ENCODE results near the gene ZNRF1. TPM values are rescaled to one million over a fixed set of nuclear protein-coding genes. Genes with fewer than 3 reads are reported as not detected.
A peak's percentile ranks its signal among the peaks of the same experiment; 100 is the strongest.

The ZNRF1 gene
- total and polyA plus RNA-seq, 2 of the 4 experiments (the other 2 are of a cell fraction) = 8.2 to 20.7 TPM

GRCh38 chr16:74984529-74985296 lies 14.1 kb upstream of the ZNRF1 start, which contains the start of gene WDR59:
TSS of gene WDR59 (minus strand) at chr16:74985123. CDS start at chr16:74985017, 106 bp downstream.
- Histone ChIP-seq H4K5ac (ENCODE audit: low read depth, low read length) (0 out of 2 replicates have a peak within 1 kb of the TSS, but pooled peaks have one; percentile 8), H3K27ac (ENCODE audit: insufficient read depth, low read length) (peak within 1 kb of the TSS; percentile 64), H2BK20ac (ENCODE audit: low read depth, low read length) (no peak within 1 kb of the TSS), H3K4ac (ENCODE audit: low read depth, low read length) (peak within 1 kb of the TSS; percentile 69), H3K4me3 (ENCODE audit: insufficient read depth, low read depth, low read length) (peak within 1 kb of the TSS; percentile 91), H3K9ac (ENCODE audit: low read depth, low read length) (peak within 1 kb of the TSS; percentile 81), H4K91ac (ENCODE audit: insufficient read depth, low read depth, low read length) (peak within 1 kb of the TSS; percentile 36; the same call in 1 of the 2 replicates), H3K14ac (replicated peaks; ENCODE audit: low read depth, low read length) (peak within 1 kb of the TSS; percentile 83), H3K9me1 (ENCODE audit: insufficient read depth, low read length) (peaks cover 7% of the 10 kb centered on the region), H3K27me3 (ENCODE audit: control insufficient read depth, insufficient read depth, low read length) (no peaks in the 10 kb centered on the region), H3K4me1 (ENCODE audit: control insufficient read depth, insufficient read depth, low read length) (no peaks in the 10 kb centered on the region), H2AK5ac (ENCODE audit: low read depth, low read length) (peak within 1 kb of the TSS; percentile 54), H3K23ac (ENCODE audit: low read depth, low read length) (peak within 1 kb of the TSS; percentile 90), H2BK5ac (ENCODE audit: low read depth, low read length, poor library complexity, severe bottlenecking) (peak within 1 kb of the TSS; percentile 23), H2BK120ac (ENCODE audit: low read depth, low read length) (no peak within 1 kb of the TSS), H3K36me3 (ENCODE audit: control insufficient read depth, insufficient read depth, low read length) (no peaks in the 10 kb centered on the region), H3K56ac (ENCODE audit: extremely low read depth, insufficient read depth, low read length) (no peak within 1 kb of the TSS; the same call in 1 of the 2 replicates), H2BK15ac (ENCODE audit: low read depth, low read length) (no peak within 1 kb of the TSS), H3K79me1 (ENCODE audit: low read depth in 1 of 2, low read length in 2 of 2) (peaks cover 15 to 31% of the 10 kb centered on the region in 2 experiments), H3K4me2 (ENCODE audit: low read depth, low read length) (peak within 1 kb of the TSS; percentile 97), H3K9me3 (ENCODE audit: control insufficient read depth, insufficient read depth, low read length) (no peaks in the 10 kb centered on the region), H4K20me1 (ENCODE audit: insufficient read depth, low read length) (no peaks in the 10 kb centered on the region; the same call in 1 of the 2 replicates), H2AFZ (replicated peaks; ENCODE audit: low read length, poor library complexity) (peak within 1 kb of the TSS; percentile 95), H2AK9ac (replicated peaks; ENCODE audit: low read depth, low read length, poor library complexity) (peak within 1 kb of the TSS; percentile 93), H4K8ac (ENCODE audit: low read depth in 2 of 2, low read length in 2 of 2) (peak within 1 kb of the TSS; percentile 12 to 79; a peak in 2 of 4 replicates), H3K18ac (ENCODE audit: low read depth, low read length) (no peak within 1 kb of the TSS; the same call in 1 of the 2 replicates)
- BruUV-seq (replicated peaks) = no TSS peak
- DNase-seq (peak; percentile 99), ATAC-seq (ENCODE audit: low read depth) (peak; percentile 100)
- POLR2A ChIA-PET (ENCODE audit: unreplicated experiment) = interaction anchor here (0.7 kb wide), 1 partner anchor 210 kb away, joined by 24 read pairs; no protein-coding TSS in a partner anchor
- dilution Hi-C loops (cut with HindIII; ENCODE audit: low sequenced_read_pairs, unreplicated experiment) (no loop called here), in situ Hi-C loops (cut with MboI; ENCODE audit: low sequenced_read_pairs) (no loop called here), intact Hi-C loops (cut with micrococcal nuclease) (no loop called here)
- CTCF ChIA-PET = no interaction called here
- WGBS, 2 experiments (ENCODE audit: extremely low coverage in 2 of 2, insufficient read length in 1 of 2) = 0% methylated on average over 9 of the region's 68 CpGs; no CpG with 5 or more reads in 1 of the 2 experiments
- TF ChIP-seq RFX5 (IDR thresholded peaks at IDR 0.05; ENCODE audit: low read depth, low read length) = no peak
- TF ChIP-seq, protein P1, sequence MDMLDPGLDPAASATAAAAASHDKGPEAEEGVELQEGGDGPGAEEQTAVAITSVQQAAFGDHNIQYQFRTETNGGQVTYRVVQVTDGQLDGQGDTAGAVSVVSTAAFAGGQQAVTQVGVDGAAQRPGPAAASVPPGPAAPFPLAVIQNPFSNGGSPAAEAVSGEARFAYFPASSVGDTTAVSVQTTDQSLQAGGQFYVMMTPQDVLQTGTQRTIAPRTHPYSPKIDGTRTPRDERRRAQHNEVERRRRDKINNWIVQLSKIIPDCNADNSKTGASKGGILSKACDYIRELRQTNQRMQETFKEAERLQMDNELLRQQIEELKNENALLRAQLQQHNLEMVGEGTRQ (IDR thresholded peaks at IDR 0.05; ENCODE audit: low read depth, low read length) = no peak; the same call in 1 of the 2 replicates
- TF ChIP-seq RCOR1 (IDR thresholded peaks at IDR 0.05; ENCODE audit: insufficient replicate concordance, low read length) = no peak
- peak; percentile 85 for TF ChIP-seq CEBPB (IDR thresholded peaks at IDR 0.05; ENCODE audit: low read depth, low read length)
- peak; percentile 75 for TF ChIP-seq MXI1 (IDR thresholded peaks at IDR 0.05; ENCODE audit: borderline replicate concordance, low read depth, low read length)
- peak; percentile 33; the same call in 1 of the 2 replicates for TF ChIP-seq FOS (IDR thresholded peaks at IDR 0.05; ENCODE audit: low read depth, low read length)
- no peak for TF ChIP-seq CTCF (conservative IDR thresholded peaks at IDR 0.05; ENCODE audit: low read depth, low read length)
- no peak for TF ChIP-seq ELK1 (IDR thresholded peaks at IDR 0.05; ENCODE audit: borderline replicate concordance, low read depth, low read length)
- no peak for TF ChIP-seq CHD1 (IDR thresholded peaks at IDR 0.05; ENCODE audit: low read depth, low read length)
- TF ChIP-seq NFE2L2 (IDR thresholded peaks at IDR 0.05; ENCODE audit: low read depth, low read length) = no peak
- TF ChIP-seq POLR2A (IDR thresholded peaks at IDR 0.05; ENCODE audit: low read depth, low read length) = peak; percentile 82
- TF ChIP-seq SMC3 (IDR thresholded peaks at IDR 0.05; ENCODE audit: low read depth, low read length) = no peak
- TF ChIP-seq MAFK (IDR thresholded peaks at IDR 0.05; ENCODE audit: low read depth, low read length) = no peak
- peak; percentile 65; the same call in 1 of the 2 replicates for TF ChIP-seq MAZ (IDR thresholded peaks at IDR 0.05; ENCODE audit: borderline replicate concordance, low read depth, low read length)
